GM12878 (cell line): ENCODE measurements around the gene CNR1. TPM values are rescaled to one million over a fixed set of nuclear protein-coding genes. Genes with fewer than 3 reads are reported as not detected.

Source experiments
- ATAC-seq: fragments of 200-7000 bp; cut with Tn5 transposase; 3 replicates; pipeline ENCODE4 v1.9.1; 2020; ENCODE audit warnings: mild to moderate bottlenecking, moderate library complexity
- BruUV-seq: library from RNA; stranded (reverse); fragments of 400-500 nt; replicated peaks from 2 replicates; lab custom pipeline; 2021; lab: Mats Ljungman, UMichigan
- CTCF ChIA-PET: fragments of 300-600 bp; sonication (Branson Sonifier 250); formaldehyde crosslinking; extraction: SDS; loops from one replicate; lab custom pipeline; 2021; ENCODE audit warnings: inconsistent platforms; lab: Yijun Ruan, JAX
- POLR2A ChIA-PET: fragments of 350-600 bp; formaldehyde crosslinking; extraction: SDS; loops from one replicate; lab custom pipeline; 2021; ENCODE audit warnings: inconsistent platforms; lab: Charles Lee
- RAD21 ChIA-PET: fragments of 300-600 bp; sonication (Branson Sonifier 250); formaldehyde crosslinking; loops from one replicate; lab custom pipeline; 2023; ENCODE audit warnings: antibody characterized with exemption; ENCODE audit not compliant: unreplicated experiment; lab: Charles Lee
- SMC1A ChIA-PET: fragments of 300-600 bp; sonication (Branson Sonifier 250); formaldehyde crosslinking; loops from one replicate; lab custom pipeline; 2023; ENCODE audit not compliant: unreplicated experiment, uncharacterized antibody; lab: Charles Lee
- DNase-seq: peaks from one replicate; pipeline ENCODE4 v3.0.0-alpha.2; 2011; ENCODE audit warnings: low read depth, low spot score
- FAIRE-seq: peaks from 3 replicates; lab custom pipeline; 2011; peaks lifted over from hg19 to GRCh38; lab: Jason Lieb, UNC
- H2AFZ ChIP-seq: 2 replicates; pipeline ENCODE4 v1.6.0; 2011; ENCODE audit warnings: low read depth, low read length, control low read depth; ENCODE audit not compliant: control insufficient read depth
- H3K27ac ChIP-seq: 2 replicates; pipeline ENCODE4 v1.5.1; 2011; ENCODE audit warnings: control low read depth; ENCODE audit not compliant: control insufficient read depth, insufficient read depth
- H3K27me3 ChIP-seq, 2 experiments: replicated peaks in 1 of 2; 2 replicates each; pipeline versions ENCODE4 v1.6.0 to v1.6.1; 2011; ENCODE audit warnings: low read length in 1 of 2; ENCODE audit not compliant: control insufficient read depth in 2 of 2, insufficient read depth in 2 of 2
- H3K36me3 ChIP-seq, 2 experiments: 2 replicates each; pipeline ENCODE4 v1.5.1; 2011; ENCODE audit warnings: low read length in 1 of 2; ENCODE audit not compliant: control insufficient read depth in 2 of 2, insufficient read depth in 2 of 2
- H3K4me1 ChIP-seq: 2 replicates; pipeline ENCODE4 v1.6.1; 2011; ENCODE audit warnings: mild to moderate bottlenecking, low read length, moderate library complexity, mixed read lengths; ENCODE audit not compliant: control insufficient read depth, insufficient read depth
- H3K4me2 ChIP-seq: 2 replicates; pipeline ENCODE4 v1.6.0; 2011; ENCODE audit warnings: control low read depth; ENCODE audit not compliant: control insufficient read depth, insufficient read depth
- H3K4me3 ChIP-seq: fragments of 200-600 bp; sonication (generic); 2 replicates; pipeline ENCODE4 v1.5.1; 2016
- H3K79me2 ChIP-seq: 2 replicates; pipeline ENCODE4 v1.6.0; 2011; ENCODE audit warnings: low read length; ENCODE audit not compliant: control insufficient read depth, insufficient read depth
- H3K9ac ChIP-seq: 2 replicates; pipeline ENCODE4 v1.8.0; 2011; ENCODE audit warnings: low read length, control low read depth, mixed read lengths; ENCODE audit not compliant: control insufficient read depth, insufficient read depth
- H3K9me3 ChIP-seq: replicated peaks from 3 replicates; pipeline ENCODE4 v1.5.1; 2011; ENCODE audit warnings: mild to moderate bottlenecking, low read length; ENCODE audit not compliant: control insufficient read depth, insufficient read depth
- H4K20me1 ChIP-seq: 2 replicates; pipeline ENCODE4 v1.6.0; 2011; ENCODE audit not compliant: control insufficient read depth, insufficient read depth
- BHLHE40 ChIP-seq, 2 experiments: fragments of 450-650 bp in 1 of 2; IDR thresholded peaks; 2 replicates each; pipeline ENCODE4 v1.6.1; 2011 to 2017; ENCODE audit warnings: low read depth in 2 of 2, borderline replicate concordance in 1 of 2, improper control_type of control experiment in 1 of 2, low read length in 1 of 2, mild to moderate bottlenecking in 1 of 2
- CBX5 ChIP-seq: sonication (generic); IDR thresholded peaks from 2 replicates; pipeline ENCODE4 v1.6.1; 2016; ENCODE audit warnings: low read depth, moderate library complexity, mild to moderate bottlenecking, inconsistent platforms
- CHD1 ChIP-seq: IDR thresholded peaks from 2 replicates; pipeline ENCODE4 v1.6.1; 2012; ENCODE audit warnings: low read depth, low read length, improper control_type of control experiment
- CREB1 ChIP-seq: IDR thresholded peaks from 2 replicates; pipeline ENCODE4 v1.6.1; 2012; ENCODE audit warnings: low read depth, mild to moderate bottlenecking, inconsistent platforms
- EED ChIP-seq: sonication (generic); IDR thresholded peaks from 2 replicates; pipeline ENCODE4 v1.6.1; 2016; ENCODE audit warnings: antibody characterized with exemption, low read depth
- FOS ChIP-seq: IDR thresholded peaks from 3 replicates; pipeline ENCODE4 v1.6.1; 2011; ENCODE audit warnings: borderline replicate concordance; ENCODE audit not compliant: insufficient read length; ENCODE audit errors: extremely low read depth
- FOXK2 ChIP-seq: fragments of 450-650 bp; IDR thresholded peaks from 2 replicates; pipeline ENCODE4 v1.6.1; 2017; ENCODE audit warnings: mild to moderate bottlenecking, moderate library complexity
- GATAD2B ChIP-seq: fragments of 450-650 bp; conservative IDR thresholded peaks from 2 replicates; pipeline ENCODE4 v1.6.1; 2017; ENCODE audit warnings: low read depth, mild to moderate bottlenecking, moderate library complexity
- HDAC2 ChIP-seq: fragments of 200-600 bp; sonication (generic); IDR thresholded peaks from 2 replicates; pipeline ENCODE4 v1.6.1; 2017
- IRF4 ChIP-seq: IDR thresholded peaks from 2 replicates; pipeline ENCODE4 v1.6.1; 2011; ENCODE audit warnings: low read depth, low read length
- JUNB ChIP-seq: IDR thresholded peaks from 2 replicates; pipeline ENCODE4 v1.6.1; 2016; ENCODE audit warnings: antibody characterized with exemption, mild to moderate bottlenecking
- MTA3 ChIP-seq: IDR thresholded peaks from 2 replicates; pipeline ENCODE4 v1.6.1; 2012; ENCODE audit warnings: low read length, inconsistent platforms, borderline replicate concordance
- MXI1 ChIP-seq: fragments of 150-350 bp; IDR thresholded peaks from 2 replicates; pipeline ENCODE4 v1.6.1; 2011; ENCODE audit warnings: low read depth, mild to moderate bottlenecking, inconsistent platforms, low read length, improper control_type of control experiment
- NFYA ChIP-seq: IDR thresholded peaks from 2 replicates; pipeline ENCODE4 v1.6.1; 2011; ENCODE audit warnings: low read depth, mild to moderate bottlenecking, low read length, improper control_type of control experiment, borderline replicate concordance
- NR2C2 ChIP-seq: IDR thresholded peaks from 2 replicates; pipeline ENCODE4 v1.6.1; 2011; ENCODE audit warnings: borderline replicate concordance, low read depth; ENCODE audit not compliant: control insufficient read depth, insufficient read length
- NR2F1 ChIP-seq: fragments of 450-650 bp; conservative IDR thresholded peaks from 2 replicates; pipeline ENCODE4 v1.6.1; 2017; ENCODE audit warnings: mild to moderate bottlenecking
- RFX5 ChIP-seq: IDR thresholded peaks from 2 replicates; pipeline ENCODE4 v1.6.1; 2011; ENCODE audit warnings: low read depth, low read length, improper control_type of control experiment
- RUNX3 ChIP-seq: IDR thresholded peaks from 2 replicates; pipeline ENCODE4 v1.6.1; 2012; ENCODE audit warnings: low read length, inconsistent platforms
- TCF7 ChIP-seq: IDR thresholded peaks from 2 replicates; pipeline ENCODE4 v1.6.1; 2014; ENCODE audit warnings: antibody characterized with exemption, borderline replicate concordance
- ZBED1 ChIP-seq: IDR thresholded peaks from 2 replicates; pipeline ENCODE4 v1.6.1; 2016; ENCODE audit warnings: borderline replicate concordance
- WGBS: methylation state at CpG from one replicate; pipeline ENCODE4 v1.1.6; 2016; ENCODE audit warnings: low lambda C conversion rate; ENCODE audit not compliant: insufficient replicate concordance, insufficient coverage; ENCODE audit errors: missing lambda C conversion rate; 5-methylcytosine and 5-hydroxymethylcytosine counted together
- in situ Hi-C: fragments of 300-500 bp; cut with MboI; formaldehyde crosslinking; loops from 9 replicates; pipeline ENCODE4 v1.14.3; 2018; ENCODE audit warnings: mixed read lengths
- intact Hi-C: fragments of 100-400 bp; cut with micrococcal nuclease; formaldehyde crosslinking; loops from one replicate; pipeline ENCODE4 v1.14.2; 2022; ENCODE audit not compliant: unreplicated experiment
- polyA plus RNA-seq, 11 experiments: library from polyadenylated mRNA; depleted of rRNA in 4 of 11; unstranded in 6 of 11; stranded (reverse) in 5 of 11; fragments of >200 nt; fragmentation: Nextera tagmentation in 4 of 11; fragmentation: Illumina TruSeq in 1 of 11; extraction: Ambion mirVana in 4 of 11; extraction: Trizol in 1 of 11; gene quantifications; 1 replicate in 1 of 11; 2 replicates in 10 of 11; pipeline versions ENCODE4 v1.2.1 to v1.2.3, GENCODE V29; 2011 to 2016; ENCODE audit warnings: inconsistent platforms in 2 of 11, missing spikeins in 2 of 11, low read depth in 1 of 11
- total RNA-seq, 4 experiments: library from RNA; depleted of rRNA in 3 of 4; stranded (reverse); fragments of >200 nt in 3 of 4; fragmentation: Illumina TruSeq in 1 of 4; extraction: Trizol in 1 of 4; gene quantifications; 2 replicates each; pipeline versions ENCODE4 v1.2.1 to v1.2.3, GENCODE V29; 2013 to 2021
- TF ChIP-seq, protein P1 (sequence below): IDR thresholded peaks from 2 replicates; pipeline ENCODE4 v1.6.1; 2012; ENCODE audit warnings: low read length, inconsistent platforms
- TF ChIP-seq, protein P2 (sequence below): IDR thresholded peaks from 2 replicates; pipeline ENCODE4 v1.6.1; 2011; ENCODE audit warnings: borderline replicate concordance, low read depth, mild to moderate bottlenecking, moderate library complexity, low read length; ENCODE audit not compliant: insufficient read depth, poor library complexity, severe bottlenecking

CNR1 gene
- total and polyA plus RNA-seq, 10 of the 15 experiments (the other 5 are each of a cell fraction or from before 2014, with no cell fraction given) = 2.2 to 15.4 (median 8.5) TPM

DNA sequence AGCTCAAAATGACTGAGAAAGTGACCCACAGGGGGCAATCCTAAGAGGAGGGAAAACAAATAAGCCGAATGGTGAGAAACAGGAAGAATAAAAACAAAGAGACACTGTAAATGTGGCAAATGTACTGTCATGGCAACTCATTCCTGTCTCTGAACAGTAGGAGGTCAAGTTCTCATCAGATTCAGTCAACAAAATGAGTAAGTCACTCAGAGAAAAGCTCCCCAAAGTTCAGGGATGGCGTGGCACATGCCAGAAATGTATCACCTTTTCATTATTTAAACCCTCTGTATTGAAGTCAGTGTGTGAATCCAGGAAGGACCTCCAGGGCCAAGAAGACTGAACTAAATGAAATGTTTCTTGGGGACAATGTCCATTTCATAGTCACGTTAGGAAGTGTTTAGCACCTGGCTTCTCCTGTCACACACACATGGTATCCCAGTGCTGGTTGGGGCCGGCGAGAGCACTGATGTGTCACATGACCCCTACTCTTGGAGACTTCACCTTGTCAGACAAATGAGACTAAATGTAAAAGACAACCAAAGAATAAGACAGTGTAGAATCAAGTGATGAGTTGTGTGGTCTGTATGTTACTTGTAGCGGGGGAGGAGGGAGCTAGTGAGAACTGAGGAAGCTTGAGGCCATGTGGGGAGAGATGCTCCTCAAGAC, 20.7 kb downstream of the CNR1 start:
- H3K27me3 ChIP-seq = no peaks in the 10 kb centered on the region
- peak; percentile 27 for FAIRE-seq
- SMC1A ChIA-PET = interaction anchor here (0.9 to 2.5 kb wide), 9 partner anchors 10 to 632 kb away, joined by 3 to 9 read pairs (median 4); partner anchors contain the start of gene CNR1
- no peaks in the 10 kb centered on the region for H4K20me1 ChIP-seq
- DNase-seq = peak; percentile 44
- H3K9me3 ChIP-seq = peaks cover 2% of the 10 kb centered on the region; the same call in 2 of the 3 replicates
- intact Hi-C loops = no loop called here
- H2AFZ ChIP-seq = peak overlapping the region; percentile 41; the same call in 1 of the 2 replicates
- H3K36me3 ChIP-seq = peaks cover 0 to 2% of the 10 kb centered on the region in 2 experiments; a peak in 1 of 4 replicates
- no peak overlapping the region for H3K9ac ChIP-seq
- no TSS peak for BruUV-seq
- H3K27ac ChIP-seq = peak overlapping the region; percentile 4; the same call in 1 of the 2 replicates
- peaks cover 18% of the 10 kb centered on the region for H3K4me1 ChIP-seq
- peak; percentile 3 for ATAC-seq
- no peak overlapping the region for H3K4me2 ChIP-seq
- in situ Hi-C loops = no loop called here
- no peaks in the 10 kb centered on the region for H3K79me2 ChIP-seq
- CTCF ChIA-PET = interaction anchor here (0.6 kb wide), 1 partner anchor 23 kb away, joined by 3 read pairs; no protein-coding TSS in a partner anchor
- H3K4me3 ChIP-seq = no peak overlapping the region
- WGBS = 35% methylated on average over 6 of the region's 6 CpGs
- RAD21 ChIA-PET = interaction anchor here (1.2 to 1.6 kb wide), 4 partner anchors 9 to 215 kb away, joined by 3 to 5 read pairs (median 4); no protein-coding TSS in a partner anchor
- POLR2A ChIA-PET = interaction anchor here (1.1 kb wide), 1 partner anchor 14 kb away, joined by 3 read pairs; no protein-coding TSS in a partner anchor
- TF ChIP-seq GATAD2B = no peak
- no peak for TF ChIP-seq RFX5
- no peak for TF ChIP-seq HDAC2
- no peak for TF ChIP-seq CBX5
- no peak for TF ChIP-seq FOS
- TF ChIP-seq, protein P1, sequence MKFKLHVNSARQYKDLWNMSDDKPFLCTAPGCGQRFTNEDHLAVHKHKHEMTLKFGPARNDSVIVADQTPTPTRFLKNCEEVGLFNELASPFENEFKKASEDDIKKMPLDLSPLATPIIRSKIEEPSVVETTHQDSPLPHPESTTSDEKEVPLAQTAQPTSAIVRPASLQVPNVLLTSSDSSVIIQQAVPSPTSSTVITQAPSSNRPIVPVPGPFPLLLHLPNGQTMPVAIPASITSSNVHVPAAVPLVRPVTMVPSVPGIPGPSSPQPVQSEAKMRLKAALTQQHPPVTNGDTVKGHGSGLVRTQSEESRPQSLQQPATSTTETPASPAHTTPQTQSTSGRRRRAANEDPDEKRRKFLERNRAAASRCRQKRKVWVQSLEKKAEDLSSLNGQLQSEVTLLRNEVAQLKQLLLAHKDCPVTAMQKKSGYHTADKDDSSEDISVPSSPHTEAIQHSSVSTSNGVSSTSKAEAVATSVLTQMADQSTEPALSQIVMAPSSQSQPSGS = peak; percentile 68
- TF ChIP-seq NFYA = no peak
- TF ChIP-seq, protein P2, sequence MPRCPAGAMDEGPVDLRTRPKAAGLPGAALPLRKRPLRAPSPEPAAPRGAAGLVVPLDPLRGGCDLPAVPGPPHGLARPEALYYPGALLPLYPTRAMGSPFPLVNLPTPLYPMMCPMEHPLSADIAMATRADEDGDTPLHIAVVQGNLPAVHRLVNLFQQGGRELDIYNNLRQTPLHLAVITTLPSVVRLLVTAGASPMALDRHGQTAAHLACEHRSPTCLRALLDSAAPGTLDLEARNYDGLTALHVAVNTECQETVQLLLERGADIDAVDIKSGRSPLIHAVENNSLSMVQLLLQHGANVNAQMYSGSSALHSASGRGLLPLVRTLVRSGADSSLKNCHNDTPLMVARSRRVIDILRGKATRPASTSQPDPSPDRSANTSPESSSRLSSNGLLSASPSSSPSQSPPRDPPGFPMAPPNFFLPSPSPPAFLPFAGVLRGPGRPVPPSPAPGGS = peak; percentile 69
- TF ChIP-seq NR2C2 = no peak
- peak; percentile 49; the same call in 1 of the 2 replicates for TF ChIP-seq NR2F1
- peak; percentile 75; the same call in 1 of the 2 replicates for TF ChIP-seq MTA3
- no peak for TF ChIP-seq MXI1
- TF ChIP-seq CHD1 = no peak
- TF ChIP-seq CREB1 = no peak
- TF ChIP-seq ZBED1 = peak; percentile 68; the same call in 1 of the 2 replicates
- 0 out of 2 replicates have a peak, but pooled peaks have one; percentile 11 for TF ChIP-seq TCF7
- peak; percentile 30; the same call in 1 of the 2 replicates for TF ChIP-seq IRF4
- peak; percentile 87 for TF ChIP-seq JUNB
- TF ChIP-seq BHLHE40 (IDR thresholded peaks at IDR 0.05; ENCODE audit: borderline replicate concordance in 1 of 2, low read depth in 2 of 2, low read length in 1 of 2) = peak in 1 of 2 experiments; percentile 17; a peak in 1 of 4 replicates
- TF ChIP-seq FOXK2 = no peak
- TF ChIP-seq RUNX3 = peak; percentile 41; the same call in 1 of the 2 replicates
- peak; percentile 27; the same call in 1 of the 2 replicates for TF ChIP-seq EED
